Neural progenitor cell (in vitro differentiated cells): Measurements from ENCODE around the gene AKAP8.

Experiments
- EZH2 ChIP-seq: fragments of 200-600 bp; sonication (generic); IDR thresholded peaks from 2 replicates; pipeline ENCODE4 v1.6.1; 2017; ENCODE audit warnings: antibody characterized with exemption, mild to moderate bottlenecking, moderate library complexity
- TF ChIP-seq, protein P1 (sequence below): fragments of 200-600 bp; sonication (generic); IDR thresholded peaks from 2 replicates; pipeline ENCODE4 v1.5.1; 2017; ENCODE audit warnings: antibody characterized with exemption, mild to moderate bottlenecking

DNA sequence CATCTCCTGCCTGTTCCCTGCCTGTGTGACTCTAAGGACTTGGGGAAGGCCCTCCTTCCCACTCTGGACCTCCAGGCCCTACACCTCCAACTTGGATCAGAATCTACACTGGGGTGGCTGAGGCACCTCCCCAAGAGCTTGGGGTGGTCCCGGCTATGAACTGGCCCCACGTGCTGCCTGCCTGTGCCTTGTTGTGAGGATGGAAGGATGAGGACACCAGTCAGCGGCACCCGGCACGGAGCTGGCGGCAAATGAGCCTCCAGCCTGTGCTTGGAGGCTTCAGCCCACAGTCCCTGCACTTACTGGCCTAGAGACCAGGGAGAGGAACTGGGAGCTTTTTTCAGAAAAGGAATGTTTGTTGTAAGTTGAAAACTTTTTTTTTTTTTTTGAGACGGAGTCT is 8.5 kb downstream of the AKAP8 start:
- TF ChIP-seq, protein P1, sequence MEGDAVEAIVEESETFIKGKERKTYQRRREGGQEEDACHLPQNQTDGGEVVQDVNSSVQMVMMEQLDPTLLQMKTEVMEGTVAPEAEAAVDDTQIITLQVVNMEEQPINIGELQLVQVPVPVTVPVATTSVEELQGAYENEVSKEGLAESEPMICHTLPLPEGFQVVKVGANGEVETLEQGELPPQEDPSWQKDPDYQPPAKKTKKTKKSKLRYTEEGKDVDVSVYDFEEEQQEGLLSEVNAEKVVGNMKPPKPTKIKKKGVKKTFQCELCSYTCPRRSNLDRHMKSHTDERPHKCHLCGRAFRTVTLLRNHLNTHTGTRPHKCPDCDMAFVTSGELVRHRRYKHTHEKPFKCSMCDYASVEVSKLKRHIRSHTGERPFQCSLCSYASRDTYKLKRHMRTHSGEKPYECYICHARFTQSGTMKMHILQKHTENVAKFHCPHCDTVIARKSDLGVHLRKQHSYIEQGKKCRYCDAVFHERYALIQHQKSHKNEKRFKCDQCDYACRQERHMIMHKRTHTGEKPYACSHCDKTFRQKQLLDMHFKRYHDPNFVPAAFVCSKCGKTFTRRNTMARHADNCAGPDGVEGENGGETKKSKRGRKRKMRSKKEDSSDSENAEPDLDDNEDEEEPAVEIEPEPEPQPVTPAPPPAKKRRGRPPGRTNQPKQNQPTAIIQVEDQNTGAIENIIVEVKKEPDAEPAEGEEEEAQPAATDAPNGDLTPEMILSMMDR, result no peak
- TF ChIP-seq EZH2, result no peak
